ENCODE data around the gene PPP1R12A.
"Not testable (repeated sequence)": the region's sequence is repeated elsewhere in the genome, so short reads cannot be mapped to it uniquely, and the experiment has no call there.

The PPP1R12A gene

DNA sequence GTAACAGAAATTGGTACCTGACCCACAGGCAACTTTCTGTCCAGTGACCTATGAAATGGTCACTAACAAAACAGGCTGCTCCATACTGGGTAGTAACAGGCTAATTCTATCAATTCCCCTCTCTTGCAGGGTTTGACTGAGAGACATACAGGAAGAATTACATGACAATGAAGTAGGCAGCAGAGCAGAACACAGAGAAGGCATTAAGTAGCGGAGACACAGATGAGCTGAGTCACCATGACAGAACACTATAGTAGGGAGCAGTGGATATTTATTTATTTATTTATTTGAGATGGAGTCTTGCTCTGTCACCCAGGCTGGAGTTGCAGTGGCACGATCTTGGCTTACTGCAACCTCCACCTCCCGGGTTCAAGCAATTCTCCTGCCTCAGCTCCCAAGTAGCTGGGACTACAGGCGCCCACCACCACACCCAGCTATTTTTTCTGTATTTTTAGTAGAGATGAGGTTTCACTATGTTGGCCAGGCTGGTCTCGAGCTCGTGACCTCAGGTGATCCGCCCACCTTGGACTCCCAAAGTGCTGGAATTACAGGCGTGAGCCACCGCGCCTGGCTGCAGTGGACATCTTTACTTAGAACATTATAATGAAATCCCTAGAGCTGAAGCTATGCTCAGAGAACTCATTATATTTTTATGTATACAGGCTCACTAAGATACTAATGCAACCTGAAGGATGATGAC lies 150.4 kb downstream of the PPP1R12A start:
- in situ Hi-C loops (cut with MboI; ENCODE audit: low pct_unique_long_range_greater_than_20kb, low sequenced_read_pairs), result not testable (repeated sequence)

GRCh38 chr12:79782172-79782900 lies 152.6 kb downstream of the PPP1R12A start:
- no peak for DNase-seq
- in situ Hi-C loops (cut with MboI; ENCODE audit: low pct_unique_long_range_greater_than_20kb, low sequenced_read_pairs), result no loop called here

More for the DNA sequence above, 150.4 kb downstream of the PPP1R12A start:
- not testable (repeated sequence) for DNase-seq

- DNase-seq, result no peak
- in situ Hi-C loops (cut with MboI; ENCODE audit: low pct_unique_long_range_greater_than_20kb, low sequenced_read_pairs), result no loop called here
Observed at GRCh38 chr12:79778802-79779448, 156.0 kb downstream of the PPP1R12A start.

DNA sequence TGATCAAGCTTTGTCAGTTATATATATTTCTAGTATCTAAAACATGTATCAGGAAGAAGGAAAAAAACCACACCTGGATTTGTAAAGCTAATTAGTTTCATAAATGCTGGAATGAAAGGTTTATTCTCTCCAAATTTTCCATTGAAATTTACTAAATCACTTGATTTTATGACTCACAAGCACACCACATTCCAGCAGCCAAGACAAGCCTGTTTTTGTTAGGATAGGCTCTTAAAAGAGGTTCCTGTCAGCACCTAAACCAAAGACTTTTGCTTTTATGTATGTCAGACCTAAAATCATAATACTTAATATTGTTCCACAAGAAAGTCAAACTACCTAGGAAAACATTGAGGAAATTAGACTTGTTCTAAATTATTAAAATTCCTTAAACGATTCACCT lies 158.8 kb downstream of the PPP1R12A start:
- in situ Hi-C loops (cut with MboI; ENCODE audit: low pct_unique_long_range_greater_than_20kb, low sequenced_read_pairs), result no loop called here
- no peak for DNase-seq

- in situ Hi-C loops (cut with MboI; ENCODE audit: low pct_unique_long_range_greater_than_20kb, low sequenced_read_pairs), result no loop called here
- no peak for DNase-seq
Observed at GRCh38 chr12:79775355-79776027, 159.4 kb downstream of the PPP1R12A start.

- DNase-seq, result no peak
- in situ Hi-C loops (cut with MboI; ENCODE audit: low pct_unique_long_range_greater_than_20kb, low sequenced_read_pairs), result no loop called here
Observed at GRCh38 chr12:79773896-79774295, 161.0 kb downstream of the PPP1R12A start.

GRCh38 chr12:79769860-79770485 lies 164.9 kb downstream of the PPP1R12A start:
- no peak for DNase-seq
- in situ Hi-C loops (cut with MboI; ENCODE audit: low pct_unique_long_range_greater_than_20kb, low sequenced_read_pairs), result no loop called here

- in situ Hi-C loops (cut with MboI; ENCODE audit: low pct_unique_long_range_greater_than_20kb, low sequenced_read_pairs), result no loop called here
- no peak for DNase-seq
Observed at GRCh38 chr12:79769189-79769859, 165.6 kb downstream of the PPP1R12A start.

GRCh38 chr12:79766705-79767464 lies 168.0 kb downstream of the PPP1R12A start:
- DNase-seq, result no peak
- in situ Hi-C loops (cut with MboI; ENCODE audit: low pct_unique_long_range_greater_than_20kb, low sequenced_read_pairs), result no loop called here

GRCh38 chr12:79765157-79765556 lies 169.7 kb downstream of the PPP1R12A start:
- DNase-seq, result no peak
- in situ Hi-C loops (cut with MboI; ENCODE audit: low pct_unique_long_range_greater_than_20kb, low sequenced_read_pairs), result no loop called here

DNA sequence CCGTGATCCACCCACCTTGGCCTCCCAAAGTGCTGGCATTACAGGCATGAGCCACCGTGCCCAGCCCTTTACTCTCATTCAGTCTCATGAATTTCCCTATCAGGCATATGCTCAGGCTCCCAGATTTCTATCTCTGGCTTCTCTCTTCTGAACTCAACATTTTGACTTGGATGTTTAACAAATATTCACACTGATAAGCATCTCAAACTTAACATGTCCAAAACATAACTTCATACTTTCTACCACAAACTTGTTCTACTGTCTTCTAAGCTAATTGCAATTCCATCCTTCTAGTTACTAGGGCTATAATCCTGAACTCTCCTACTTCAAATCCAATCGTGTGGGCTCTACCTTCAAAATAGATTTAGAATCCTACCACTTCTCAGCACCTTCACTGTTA lies 170.3 kb downstream of the PPP1R12A start:
- in situ Hi-C loops (cut with MboI; ENCODE audit: low pct_unique_long_range_greater_than_20kb, low sequenced_read_pairs), result no loop called here
- no peak for DNase-seq

- in situ Hi-C loops (cut with MboI; ENCODE audit: low pct_unique_long_range_greater_than_20kb, low sequenced_read_pairs), result no loop called here
- no peak for DNase-seq
Observed at GRCh38 chr12:79763766-79764452, 171.0 kb downstream of the PPP1R12A start.

GRCh38 chr12:79761341-79761740 lies 173.6 kb downstream of the PPP1R12A start:
- DNase-seq, result no peak

GRCh38 chr12:79747274-79747673 lies 187.6 kb downstream of the PPP1R12A start:
- DNase-seq, result no peak
- in situ Hi-C loops (cut with MboI; ENCODE audit: low pct_unique_long_range_greater_than_20kb, low sequenced_read_pairs), result loop anchor here (25.0 kb wide), 2 partner anchors 185 to 335 kb away; no protein-coding TSS in a partner anchor

More at GRCh38 chr12:79761341-79761740, 173.6 kb downstream of the PPP1R12A start:
- in situ Hi-C loops (cut with MboI; ENCODE audit: low pct_unique_long_range_greater_than_20kb, low sequenced_read_pairs), result no loop called here

DNA sequence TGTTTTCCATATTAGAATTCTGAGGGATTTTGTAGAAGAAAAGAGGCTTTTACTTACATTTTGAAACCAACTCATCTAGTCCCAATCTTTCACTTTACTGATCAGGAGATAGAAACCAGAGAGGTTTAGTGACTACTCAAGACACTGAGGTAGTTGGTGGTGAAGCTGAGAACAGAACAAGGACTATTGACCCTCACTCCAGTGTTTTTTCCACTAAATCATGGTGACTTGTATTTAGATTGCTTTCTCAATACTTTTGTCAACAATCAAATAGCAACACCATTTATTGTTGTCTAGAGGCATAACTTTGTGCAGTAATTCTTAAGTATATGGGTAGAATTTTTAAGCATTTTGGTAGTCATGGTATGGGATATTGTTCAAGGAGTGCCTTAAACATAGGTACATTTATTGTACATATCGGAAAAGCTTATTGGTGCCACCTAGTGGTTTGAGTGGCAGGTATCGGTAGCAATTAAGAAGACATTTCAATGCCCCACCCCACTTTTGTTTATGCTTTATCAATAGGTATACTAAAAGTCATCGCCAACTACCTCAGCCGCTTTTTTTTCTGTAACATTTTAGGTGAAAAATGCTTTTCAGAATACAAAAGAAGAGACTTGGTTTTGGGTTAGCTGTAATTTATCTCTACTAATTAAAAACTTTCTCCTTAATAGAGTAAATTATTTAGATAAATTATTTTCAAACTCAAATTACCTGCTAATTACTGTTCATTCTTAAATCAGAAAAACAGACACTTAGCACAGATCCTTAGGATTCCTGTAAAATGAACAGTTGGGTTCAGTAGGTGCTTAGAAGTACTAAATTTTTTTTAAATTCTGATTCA lies 196.8 kb downstream of the PPP1R12A start:
- in situ Hi-C loops (cut with MboI; ENCODE audit: low pct_unique_long_range_greater_than_20kb, low sequenced_read_pairs), result loop anchor here (25.0 kb wide), 2 partner anchors 176 to 326 kb away; no protein-coding TSS in a partner anchor
- peak; percentile 53 for DNase-seq

DNA sequence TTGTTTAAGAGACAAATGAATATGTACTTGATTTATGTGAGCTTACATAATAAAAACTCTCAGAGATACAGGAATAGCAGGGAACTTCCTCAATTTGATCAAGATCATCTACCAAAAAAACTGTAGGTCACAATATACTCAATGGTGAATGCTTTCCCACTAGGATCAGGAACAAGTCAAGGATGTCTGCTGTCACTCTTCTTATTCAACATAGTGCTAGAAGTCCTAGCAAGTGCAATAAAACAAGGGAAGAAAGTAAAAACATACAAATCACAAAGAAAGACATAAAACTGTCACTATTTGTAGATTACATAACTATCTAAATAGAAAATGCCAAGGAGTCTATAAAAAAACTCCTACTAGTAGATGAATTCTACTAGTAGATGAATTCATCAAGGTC lies 202.3 kb downstream of the PPP1R12A start:
- in situ Hi-C loops (cut with MboI; ENCODE audit: low pct_unique_long_range_greater_than_20kb, low sequenced_read_pairs), result loop anchor here (25.0 kb wide), 2 partner anchors 170 to 320 kb away; no protein-coding TSS in a partner anchor
- DNase-seq, result no peak
